Lung microvascular endothelial cell (primary cell): ENCODE data around the gene CASP14. TPM values are rescaled to one million over a fixed set of nuclear protein-coding genes. Genes with fewer than 3 reads are reported as not detected.

Experiments
- total RNA-seq: library from RNA; depleted of rRNA; stranded (reverse); fragments of >200 nt; gene quantifications from 2 replicates; pipeline ENCODE4 v1.2.1, GENCODE V29; 2014

Gene CASP14
- total RNA-seq, 1 donor from 2014 or later, result not detected

Other genes starting within 250 kb of the CASP14 start
- gene OR7A5, start 214.3 kb upstream of the CASP14 start, total RNA-seq, result not detected in 2 replicates
- not detected in 2 replicates for gene OR7C1, start 214.3 kb upstream of the CASP14 start, total RNA-seq
- not detected in 2 replicates for gene OR7A10, start 200.6 kb upstream of the CASP14 start, total RNA-seq
- gene OR7A17, start 163.3 kb upstream of the CASP14 start, total RNA-seq, result not detected in 2 replicates
- not detected in 2 replicates for gene OR7C2, start 108.0 kb upstream of the CASP14 start, total RNA-seq
- gene SLC1A6, start 69.6 kb upstream of the CASP14 start, total RNA-seq, result not detected in 2 replicates
- not detected in 2 replicates for gene OR1I1, start 32.7 kb downstream of the CASP14 start, total RNA-seq
- gene SYDE1, start 57.9 kb downstream of the CASP14 start, total RNA-seq, result 8.3 and 14.3 TPM in 2 replicates
- gene NOTCH3, start 151.5 kb downstream of the CASP14 start, total RNA-seq, result 0.20 and 0.65 TPM in 2 replicates
- gene EPHX3, start 183.0 kb downstream of the CASP14 start, total RNA-seq, result under 0.01 TPM in 1 of 2 replicates, not detected in the other